ENCODE measurements around the gene LCMT2.
A peak's percentile ranks its signal among the peaks of the same experiment; 100 is the strongest.

LCMT2 gene

GRCh38 chr15:43361313-43361903 is 31.0 kb upstream of the LCMT2 start:
- DNase-seq (ENCODE audit: insufficient read length, low spot score) = no peak
- no peak for TF ChIP-seq CTCF (IDR thresholded peaks at IDR 0.05; ENCODE audit: insufficient read depth, missing control alignments)
- no peak for FAIRE-seq

GRCh38 chr15:43360821-43361220 is 30.4 kb upstream of the LCMT2 start:
- FAIRE-seq (no peak), DNase-seq (ENCODE audit: insufficient read length, low spot score) (no peak)
- no peak for TF ChIP-seq CTCF (IDR thresholded peaks at IDR 0.05; ENCODE audit: insufficient read depth, missing control alignments)

DNA sequence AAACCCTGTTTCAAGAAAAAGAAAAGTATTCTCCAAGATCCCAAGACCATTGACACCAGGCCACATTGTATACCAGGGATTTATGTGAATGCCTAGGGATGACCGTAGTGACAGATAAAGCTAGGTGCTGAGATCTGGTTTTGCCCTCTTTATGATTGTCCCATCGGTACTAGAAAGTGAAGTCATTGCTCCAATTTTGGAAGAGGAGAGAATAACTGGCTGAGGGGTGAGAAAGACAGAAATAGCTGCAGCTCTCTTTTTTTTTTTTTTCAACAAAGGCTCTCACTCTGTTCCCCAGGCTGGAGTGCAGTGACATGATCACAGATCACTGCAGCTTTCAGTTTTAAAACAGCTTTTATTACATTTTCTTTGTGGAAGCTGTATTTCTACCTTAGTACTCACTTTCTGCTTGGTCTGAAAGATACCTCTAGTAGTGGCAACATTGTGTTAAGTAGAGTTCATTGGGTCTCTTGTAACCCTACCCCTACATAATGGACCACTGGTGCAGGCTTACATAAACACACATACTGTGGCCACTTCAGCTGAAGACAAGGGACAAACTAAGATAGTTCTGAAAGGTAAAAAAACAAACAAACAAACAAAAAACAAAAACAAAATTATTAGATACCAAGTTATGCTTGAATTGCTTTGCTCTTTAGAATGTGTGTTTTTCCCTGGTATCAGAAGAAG is 22.5 kb upstream of the LCMT2 start:
- no peak for FAIRE-seq
- no peak for TF ChIP-seq CTCF (IDR thresholded peaks at IDR 0.05; ENCODE audit: insufficient read depth, missing control alignments)

GRCh38 chr15:43347114-43347513 is 16.7 kb upstream of the LCMT2 start:
- no peak for TF ChIP-seq CTCF (IDR thresholded peaks at IDR 0.05; ENCODE audit: insufficient read depth, missing control alignments)
- DNase-seq (ENCODE audit: insufficient read length, low spot score) = no peak
- no peak for FAIRE-seq

More for the DNA sequence above, 22.5 kb upstream of the LCMT2 start:
- DNase-seq (ENCODE audit: insufficient read length, low spot score) = no peak

- peak; percentile 1 for TF ChIP-seq CTCF (IDR thresholded peaks at IDR 0.05; ENCODE audit: insufficient read depth, missing control alignments)
- no peak for DNase-seq (ENCODE audit: insufficient read length, low spot score)
- no peak for FAIRE-seq
Observed at GRCh38 chr15:43346305-43346704, 15.9 kb upstream of the LCMT2 start.

GRCh38 chr15:43330780-43331087 is 361 bp upstream of the LCMT2 start:
- FAIRE-seq = no peak
- no peak for TF ChIP-seq CTCF (IDR thresholded peaks at IDR 0.05; ENCODE audit: insufficient read depth, missing control alignments)
- DNase-seq (ENCODE audit: insufficient read length, low spot score) = no peak

DNA sequence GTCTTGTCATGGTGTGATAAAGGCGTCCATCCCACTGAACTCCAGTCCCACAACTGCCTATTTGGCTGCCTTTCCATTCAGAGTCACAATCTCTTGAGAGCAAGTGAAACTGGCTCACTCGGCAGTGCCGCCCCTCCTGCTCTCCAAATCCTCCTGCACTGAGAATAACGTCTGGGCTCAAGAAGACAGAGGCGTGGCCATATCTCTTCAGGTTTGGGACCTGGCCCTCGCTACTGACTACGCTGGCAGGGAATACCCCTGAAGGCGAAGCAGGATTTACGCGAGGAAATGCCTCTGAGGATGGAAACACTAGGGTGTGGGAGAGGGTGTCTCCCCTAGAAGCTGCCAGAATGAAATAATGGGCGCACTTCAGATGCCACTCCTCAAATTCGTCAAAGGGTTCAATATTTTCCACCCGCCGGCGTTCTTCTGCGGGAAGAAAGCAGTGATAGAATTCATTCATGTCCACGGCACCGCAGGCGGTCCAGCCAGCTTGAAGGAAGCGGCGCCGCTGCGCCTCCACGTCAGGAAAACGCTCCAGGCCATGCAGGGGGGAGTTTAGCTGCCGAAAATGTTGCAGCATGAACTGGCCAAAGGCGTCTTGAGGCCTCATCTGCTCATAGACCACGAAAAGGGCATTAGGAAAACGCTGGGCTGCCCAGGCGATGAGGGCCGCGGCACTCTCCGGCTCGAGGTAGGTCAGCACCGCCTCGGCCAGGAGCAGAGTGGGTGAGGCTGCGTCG is 985 bp downstream of the LCMT2 start:
- DNase-seq (ENCODE audit: insufficient read length, low spot score) = no peak
- no peak for TF ChIP-seq CTCF (IDR thresholded peaks at IDR 0.05; ENCODE audit: insufficient read depth, missing control alignments)
- no peak for FAIRE-seq
